ENCODE results near the gene HOXA7. TPM values are rescaled to one million over a fixed set of nuclear protein-coding genes. Genes with fewer than 3 reads are reported as not detected.
A peak's percentile ranks its signal among the peaks of the same experiment; 100 is the strongest.

HOXA7 gene
- total and polyA plus RNA-seq, 8 donors = 0.98 to 34.8 (median 1.2) TPM; not detected in 1

DNA sequence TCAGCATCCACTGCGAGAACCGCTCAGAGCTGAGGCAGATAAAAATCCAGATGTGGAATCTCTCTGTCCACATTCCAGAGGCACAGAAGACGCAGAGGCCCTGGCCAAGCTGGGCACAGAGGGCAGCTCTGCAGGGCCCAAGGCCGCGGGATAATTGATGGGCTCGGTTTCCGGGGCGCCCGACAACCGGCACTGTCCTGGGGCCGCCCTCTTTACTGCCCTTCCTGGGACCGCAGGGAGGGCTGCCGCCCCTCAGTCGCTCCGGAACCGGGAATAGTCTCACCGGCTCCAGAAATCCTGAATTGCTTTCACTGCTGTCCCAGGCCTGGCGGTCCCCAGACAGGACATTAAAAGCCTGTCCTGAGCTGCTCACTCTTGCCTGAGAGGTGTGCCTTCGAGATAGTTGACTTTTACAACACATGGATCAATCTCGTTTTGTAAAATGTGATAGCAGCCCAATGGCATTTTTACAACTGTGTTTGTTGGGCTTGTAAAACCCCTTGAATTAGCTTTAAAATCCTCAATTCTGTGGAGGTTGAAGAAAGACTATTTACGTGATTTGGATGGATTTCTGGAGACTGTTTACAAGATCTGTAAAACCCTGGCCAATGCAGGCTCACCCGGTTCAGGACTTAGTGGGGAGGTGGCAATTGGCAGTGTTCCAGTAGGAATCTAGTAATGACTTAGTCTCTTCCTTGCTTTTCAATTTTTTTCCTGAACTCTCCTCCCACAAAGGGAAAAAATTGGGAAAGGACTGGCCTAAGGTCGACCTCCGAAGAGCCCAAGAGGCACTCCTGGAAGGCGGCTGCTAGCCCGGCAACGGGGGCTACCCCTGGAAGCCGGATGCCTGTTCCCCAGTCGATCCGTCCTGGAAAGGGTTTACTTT, 7.5 kb downstream of the HOXA7 start:
- Histone ChIP-seq H3K27me3 (peaks cover 5 to 100% (median 89%) of the 10 kb centered on the region in 3 donors), H3K36me3 (no peaks in the 10 kb centered on the region), H3K4me3 (peak overlapping the region; percentile 46 to 64 (median 52)), H3K4me1 (peaks cover 20 to 57% (median 42%) of the 10 kb centered on the region in 4 donors), H3K27ac (peak overlapping the region; percentile 72 to 99 (median 88)), H3K9me3 (peaks cover 0 to 21% (median 0%) of the 10 kb centered on the region in 4 donors)
- WGBS, 5 donors = 47 to 57% (median 48%) methylated on average over 17 to 30 of the region's 30 CpGs
- DNase-seq = no peak
- intact Hi-C loops (cut with DNase I; ENCODE audit: low total_unique reads) = no loop called here
- TF ChIP-seq EP300 (IDR thresholded peaks at IDR 0.05) (no peak), POLR2A (IDR thresholded peaks at IDR 0.05) (no peak), POLR2AphosphoS5 (IDR thresholded peaks at IDR 0.05) (no peak)
- TF ChIP-seq, protein P1, sequence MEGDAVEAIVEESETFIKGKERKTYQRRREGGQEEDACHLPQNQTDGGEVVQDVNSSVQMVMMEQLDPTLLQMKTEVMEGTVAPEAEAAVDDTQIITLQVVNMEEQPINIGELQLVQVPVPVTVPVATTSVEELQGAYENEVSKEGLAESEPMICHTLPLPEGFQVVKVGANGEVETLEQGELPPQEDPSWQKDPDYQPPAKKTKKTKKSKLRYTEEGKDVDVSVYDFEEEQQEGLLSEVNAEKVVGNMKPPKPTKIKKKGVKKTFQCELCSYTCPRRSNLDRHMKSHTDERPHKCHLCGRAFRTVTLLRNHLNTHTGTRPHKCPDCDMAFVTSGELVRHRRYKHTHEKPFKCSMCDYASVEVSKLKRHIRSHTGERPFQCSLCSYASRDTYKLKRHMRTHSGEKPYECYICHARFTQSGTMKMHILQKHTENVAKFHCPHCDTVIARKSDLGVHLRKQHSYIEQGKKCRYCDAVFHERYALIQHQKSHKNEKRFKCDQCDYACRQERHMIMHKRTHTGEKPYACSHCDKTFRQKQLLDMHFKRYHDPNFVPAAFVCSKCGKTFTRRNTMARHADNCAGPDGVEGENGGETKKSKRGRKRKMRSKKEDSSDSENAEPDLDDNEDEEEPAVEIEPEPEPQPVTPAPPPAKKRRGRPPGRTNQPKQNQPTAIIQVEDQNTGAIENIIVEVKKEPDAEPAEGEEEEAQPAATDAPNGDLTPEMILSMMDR (IDR thresholded peaks at IDR 0.05) = no peak

GRCh38 chr7:27148031-27148755, 8.3 kb downstream of the HOXA7 start:
- Histone ChIP-seq H3K9me3 (peaks cover 0 to 26% (median 0%) of the 10 kb centered on the region in 4 donors), H3K4me1 (peaks cover 20 to 60% (median 43%) of the 10 kb centered on the region in 4 donors), H3K27ac (peak overlapping the region; percentile 72 to 99 (median 88)), H3K36me3 (no peaks in the 10 kb centered on the region), H3K4me3 (peak overlapping the region; percentile 33 to 64 (median 52)), H3K27me3 (peaks cover 5 to 100% (median 90%) of the 10 kb centered on the region in 3 donors)
- no peak for DNase-seq
- WGBS, 5 donors = 26 to 34% (median 30%) methylated on average over 26 to 28 of the region's 28 CpGs
- TF ChIP-seq EP300 (IDR thresholded peaks at IDR 0.05) = no peak
- no peak for TF ChIP-seq POLR2AphosphoS5 (IDR thresholded peaks at IDR 0.05)
- intact Hi-C loops (cut with DNase I; ENCODE audit: low total_unique reads) = no loop called here

GRCh38 chr7:27147199-27148030, 9.1 kb downstream of the HOXA7 start, which contains the start of gene HOXA6:
Gene HOXA6 (minus strand): TSS chr7:27147774. CDS start chr7:27147749, 25 bp downstream.
- Histone ChIP-seq H3K27me3 (peaks cover 5 to 100% (median 90%) of the 10 kb centered on the region in 3 donors), H3K4me3 (peak within 1 kb of the TSS; percentile 33 to 64 (median 52)), H3K4me1 (peaks cover 15 to 57% (median 38%) of the 10 kb centered on the region in 4 donors), H3K9me3 (peaks cover 0 to 26% (median 0%) of the 10 kb centered on the region in 4 donors), H3K36me3 (peaks cover 0 to 5% (median 0%) of the 10 kb centered on the region in 4 donors), H3K27ac (peak within 1 kb of the TSS; percentile 72 to 99 (median 88))
- TF ChIP-seq, protein P1 (IDR thresholded peaks at IDR 0.05) = no peak
- TF ChIP-seq EP300 (IDR thresholded peaks at IDR 0.05) (no peak), POLR2AphosphoS5 (IDR thresholded peaks at IDR 0.05) (no peak), POLR2A (IDR thresholded peaks at IDR 0.05) (no peak)
- 11 to 23% (median 18%) methylated on average over 53 to 63 of the region's 63 CpGs for WGBS, 5 donors
- intact Hi-C loops (cut with DNase I; ENCODE audit: low total_unique reads) = no loop called here
- DNase-seq = peak; percentile 53 to 84

- H3K36me3 ChIP-seq = peaks cover 0 to 5% (median 0%) of the 10 kb centered on the region in 4 donors
- peaks cover 5 to 100% (median 88%) of the 10 kb centered on the region in 3 donors for H3K27me3 ChIP-seq
- peaks cover 0 to 26% (median 0%) of the 10 kb centered on the region in 4 donors for H3K9me3 ChIP-seq
- TF ChIP-seq, protein P1 (IDR thresholded peaks at IDR 0.05) = no peak
- no peak for TF ChIP-seq POLR2A (IDR thresholded peaks at IDR 0.05)
- TF ChIP-seq EP300 (IDR thresholded peaks at IDR 0.05) = no peak
- no peak for TF ChIP-seq POLR2AphosphoS5 (IDR thresholded peaks at IDR 0.05)
- DNase-seq = no peak
- WGBS, 5 donors = 44 to 69% (median 64%) methylated on average over 5 of the region's 5 CpGs
- intact Hi-C loops (cut with DNase I; ENCODE audit: low total_unique reads) = no loop called here
- peak overlapping the region; percentile 35 to 99 (median 88) for H3K27ac ChIP-seq
- H3K4me1 ChIP-seq = peaks cover 14 to 50% (median 32%) of the 10 kb centered on the region in 4 donors
- H3K4me3 ChIP-seq = peak overlapping the region in 3 of 4 donors; percentile 48 to 64 (median 55)
Observed at GRCh38 chr7:27146491-27147198, 9.8 kb downstream of the HOXA7 start.
